Neural progenitor cell (in vitro differentiated cells): ENCODE data around the gene SLC2A11. TPM values are rescaled to one million over a fixed set of nuclear protein-coding genes. Genes with fewer than 3 reads are reported as not detected.

Experiments
- DNase-seq: peaks from one replicate; pipeline ENCODE4 v3.0.0-alpha.2; 2016; ENCODE audit warnings: low spot score
- H2AFZ ChIP-seq: fragments of 200-600 bp; sonication (generic); replicated peaks from 2 replicates; pipeline ENCODE4 v1.6.1; 2016; ENCODE audit warnings: antibody characterized with exemption
- H3F3A ChIP-seq: fragments of 200-600 bp; sonication (generic); 2 replicates; pipeline ENCODE4 v1.6.1; 2016; ENCODE audit warnings: antibody characterized with exemption, low read depth
- H3K27ac ChIP-seq: fragments of 200-600 bp; sonication (generic); 2 replicates; pipeline ENCODE4 v1.5.1; 2016; ENCODE audit warnings: mild to moderate bottlenecking
- H3K27me3 ChIP-seq: fragments of 200-600 bp; sonication (generic); 2 replicates; pipeline ENCODE4 v1.6.1; 2016; ENCODE audit warnings: mild to moderate bottlenecking, moderate library complexity
- H3K36me3 ChIP-seq: fragments of 200-600 bp; sonication (generic); 2 replicates; pipeline ENCODE4 v1.5.1; 2016
- H3K4me1 ChIP-seq: fragments of 200-600 bp; sonication (generic); 2 replicates; pipeline ENCODE4 v1.6.1; 2016; ENCODE audit warnings: mixed run types
- H3K4me2 ChIP-seq: fragments of 200-600 bp; sonication (generic); 2 replicates; pipeline ENCODE4 v1.6.1; 2016
- H3K4me3 ChIP-seq: fragments of 200-600 bp; sonication (generic); 2 replicates; pipeline ENCODE4 v1.5.1; 2016
- H3K79me2 ChIP-seq: fragments of 200-600 bp; sonication (generic); 2 replicates; pipeline ENCODE4 v1.6.1; 2016; ENCODE audit warnings: low read depth
- H3K9ac ChIP-seq: fragments of 200-600 bp; sonication (generic); 2 replicates; pipeline ENCODE4 v1.6.1; 2016
- H3K9me3 ChIP-seq: fragments of 200-600 bp; sonication (generic); 2 replicates; pipeline ENCODE4 v1.5.1; 2016; ENCODE audit warnings: low read depth
- H4K20me1 ChIP-seq: fragments of 200-600 bp; sonication (generic); 2 replicates; pipeline ENCODE4 v1.6.1; 2016; ENCODE audit warnings: low read depth
- H3K27ac Mint-ChIP-seq: 3 replicates; pipeline ENCODE4 v1.8.0; 2021; ENCODE audit warnings: mixed read lengths
- H3K27me3 Mint-ChIP-seq: 2 replicates; pipeline ENCODE4 v1.8.0; 2022; ENCODE audit warnings: low read depth, mild to moderate bottlenecking, inconsistent platforms, moderate library complexity, mixed read lengths; ENCODE audit not compliant: insufficient read depth
- H3K36me3 Mint-ChIP-seq: 3 replicates; pipeline ENCODE4 v1.8.0; 2021; ENCODE audit warnings: mixed read lengths
- H3K4me1 Mint-ChIP-seq: 3 replicates; pipeline ENCODE4 v1.8.0; 2021; ENCODE audit warnings: mixed read lengths
- H3K4me3 Mint-ChIP-seq: 3 replicates; pipeline ENCODE4 v1.8.0; 2021; ENCODE audit warnings: mild to moderate bottlenecking, moderate library complexity, mixed read lengths
- H3K9me3 Mint-ChIP-seq: 3 replicates; pipeline ENCODE4 v1.8.0; 2020; ENCODE audit warnings: mixed read lengths
- EZH2 ChIP-seq: fragments of 200-600 bp; sonication (generic); IDR thresholded peaks from 2 replicates; pipeline ENCODE4 v1.6.1; 2017; ENCODE audit warnings: antibody characterized with exemption, mild to moderate bottlenecking, moderate library complexity
- EZH2phosphoT487 ChIP-seq: fragments of 200-600 bp; sonication (generic); IDR thresholded peaks from 2 replicates; pipeline ENCODE4 v1.6.1; 2017; ENCODE audit warnings: antibody characterized with exemption
- total RNA-seq: library from RNA; depleted of rRNA; stranded (reverse); fragments of >200 nt; gene quantifications from 2 replicates; pipeline ENCODE4 v1.2.3, GENCODE V29; 2015; ENCODE audit warnings: low replicate concordance
- TF ChIP-seq, protein P1 (sequence below): fragments of 200-600 bp; sonication (generic); IDR thresholded peaks from 2 replicates; pipeline ENCODE4 v1.5.1; 2017; ENCODE audit warnings: antibody characterized with exemption, mild to moderate bottlenecking

Gene SLC2A11
- total RNA-seq, 1 donor from 2014 or later = 3.8 TPM

DNA sequence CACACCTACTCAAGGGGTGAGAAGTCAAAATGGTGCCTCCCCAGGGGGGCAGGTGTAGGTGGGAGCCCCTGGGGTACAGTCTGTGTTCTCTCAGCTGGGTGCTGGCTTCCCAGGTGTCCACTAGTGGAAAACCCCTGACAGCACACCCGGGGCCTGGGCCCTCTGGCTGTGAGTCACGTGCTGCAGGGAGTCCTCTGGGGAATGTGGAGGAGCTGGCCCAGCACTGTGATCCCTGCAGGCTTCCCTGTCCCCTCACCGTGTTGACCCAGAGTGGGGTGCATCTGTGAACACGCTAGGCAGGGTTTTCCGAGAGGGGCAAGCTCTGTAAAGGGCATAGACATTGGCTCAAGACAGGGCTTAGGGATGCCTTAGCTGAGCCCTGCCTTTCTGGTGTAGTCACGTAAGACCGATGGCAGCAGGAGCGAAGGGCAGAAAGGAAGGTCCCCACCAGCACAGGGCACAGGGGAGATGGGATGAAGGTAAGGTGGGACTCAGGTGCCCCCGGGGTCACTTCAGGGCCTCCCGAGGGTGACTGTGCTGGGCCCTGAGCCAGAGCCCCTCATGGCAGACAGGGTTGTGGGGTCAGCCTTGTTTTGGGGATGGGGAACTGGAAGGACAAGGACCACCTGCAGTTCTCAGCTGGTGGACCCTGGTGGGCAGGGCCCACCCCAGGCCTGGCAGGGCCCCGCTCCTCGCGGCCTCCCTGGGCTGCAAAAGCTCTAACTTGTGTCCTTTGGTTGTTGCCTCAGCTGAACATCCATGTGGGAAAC is 33.0 kb upstream of the SLC2A11 start:
- Histone ChIP-seq H3K36me3 (no peaks in the 10 kb centered on the region), H3K4me1 (no peaks in the 10 kb centered on the region), H3K79me2 (peaks cover 1% of the 10 kb centered on the region), H3K27ac (no peak overlapping the region), H4K20me1 (no peaks in the 10 kb centered on the region), H2AFZ (no peak overlapping the region), H3K27me3 (no peaks in the 10 kb centered on the region), H3K4me3 (no peak overlapping the region), H3K4me2 (no peak overlapping the region), H3K9ac (no peak overlapping the region), H3K9me3 (no peaks in the 10 kb centered on the region), H3F3A (no peaks in the 10 kb centered on the region)
- TF ChIP-seq EZH2phosphoT487 = no peak
- H3K27me3 Mint-ChIP-seq = peaks cover 2% of the 10 kb centered on the region
- H3K27ac Mint-ChIP-seq = no peak overlapping the region
- no peaks in the 10 kb centered on the region for H3K9me3 Mint-ChIP-seq
- H3K4me1 Mint-ChIP-seq = peaks cover under 1% of the 10 kb centered on the region
- peaks cover 55% of the 10 kb centered on the region for H3K36me3 Mint-ChIP-seq
- H3K4me3 Mint-ChIP-seq = no peak overlapping the region
- DNase-seq = no peak

DNA sequence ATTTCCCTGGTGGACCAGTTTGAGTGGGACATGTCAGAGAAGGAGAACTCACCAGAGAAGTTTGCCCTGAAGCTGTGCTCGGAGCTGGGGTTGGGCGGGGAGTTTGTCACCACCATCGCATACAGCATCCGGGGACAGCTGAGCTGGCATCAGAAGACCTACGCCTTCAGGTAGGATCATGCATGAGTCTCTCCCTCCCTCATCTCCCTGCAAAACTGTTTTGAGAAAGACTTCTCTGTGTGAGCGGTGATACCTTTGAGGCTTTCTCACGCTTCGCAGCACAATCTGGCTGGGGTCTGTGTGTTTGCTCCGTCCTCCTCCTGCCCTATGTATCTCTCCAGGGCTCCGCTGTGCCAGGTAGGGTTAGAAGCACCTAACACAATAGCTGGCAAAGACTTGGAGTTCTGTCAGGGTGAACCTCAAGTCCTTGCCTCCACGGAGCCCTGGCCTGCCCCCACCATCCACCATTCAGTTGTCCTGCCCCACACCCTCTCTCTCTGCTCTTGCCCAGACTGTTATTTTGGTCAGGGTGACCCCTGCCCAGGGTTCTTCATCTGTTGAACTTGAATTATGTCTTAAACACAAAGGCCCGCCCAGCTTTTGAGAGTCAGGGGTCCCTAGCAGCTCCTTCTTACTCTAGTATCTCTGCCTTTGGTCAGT is 32.3 kb upstream of the SLC2A11 start:
- Mint-ChIP-seq H3K4me3 (no peak overlapping the region), H3K27me3 (no peaks in the 10 kb centered on the region), H3K27ac (no peak overlapping the region), H3K4me1 (peaks cover 2% of the 10 kb centered on the region), H3K36me3 (peaks cover 57% of the 10 kb centered on the region), H3K9me3 (no peaks in the 10 kb centered on the region)
- Histone ChIP-seq H3K4me2 (no peak overlapping the region), H3F3A (no peaks in the 10 kb centered on the region), H3K9me3 (no peaks in the 10 kb centered on the region), H2AFZ (no peak overlapping the region), H3K27ac (peak overlapping the region; percentile 8), H3K79me2 (peaks cover 8% of the 10 kb centered on the region), H3K4me3 (no peak overlapping the region), H4K20me1 (no peaks in the 10 kb centered on the region), H3K27me3 (no peaks in the 10 kb centered on the region), H3K36me3 (no peaks in the 10 kb centered on the region), H3K9ac (no peak overlapping the region), H3K4me1 (no peaks in the 10 kb centered on the region)
- no peak for DNase-seq
- TF ChIP-seq EZH2phosphoT487 (no peak), EZH2 (no peak)
- TF ChIP-seq, protein P1, sequence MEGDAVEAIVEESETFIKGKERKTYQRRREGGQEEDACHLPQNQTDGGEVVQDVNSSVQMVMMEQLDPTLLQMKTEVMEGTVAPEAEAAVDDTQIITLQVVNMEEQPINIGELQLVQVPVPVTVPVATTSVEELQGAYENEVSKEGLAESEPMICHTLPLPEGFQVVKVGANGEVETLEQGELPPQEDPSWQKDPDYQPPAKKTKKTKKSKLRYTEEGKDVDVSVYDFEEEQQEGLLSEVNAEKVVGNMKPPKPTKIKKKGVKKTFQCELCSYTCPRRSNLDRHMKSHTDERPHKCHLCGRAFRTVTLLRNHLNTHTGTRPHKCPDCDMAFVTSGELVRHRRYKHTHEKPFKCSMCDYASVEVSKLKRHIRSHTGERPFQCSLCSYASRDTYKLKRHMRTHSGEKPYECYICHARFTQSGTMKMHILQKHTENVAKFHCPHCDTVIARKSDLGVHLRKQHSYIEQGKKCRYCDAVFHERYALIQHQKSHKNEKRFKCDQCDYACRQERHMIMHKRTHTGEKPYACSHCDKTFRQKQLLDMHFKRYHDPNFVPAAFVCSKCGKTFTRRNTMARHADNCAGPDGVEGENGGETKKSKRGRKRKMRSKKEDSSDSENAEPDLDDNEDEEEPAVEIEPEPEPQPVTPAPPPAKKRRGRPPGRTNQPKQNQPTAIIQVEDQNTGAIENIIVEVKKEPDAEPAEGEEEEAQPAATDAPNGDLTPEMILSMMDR = no peak

DNA sequence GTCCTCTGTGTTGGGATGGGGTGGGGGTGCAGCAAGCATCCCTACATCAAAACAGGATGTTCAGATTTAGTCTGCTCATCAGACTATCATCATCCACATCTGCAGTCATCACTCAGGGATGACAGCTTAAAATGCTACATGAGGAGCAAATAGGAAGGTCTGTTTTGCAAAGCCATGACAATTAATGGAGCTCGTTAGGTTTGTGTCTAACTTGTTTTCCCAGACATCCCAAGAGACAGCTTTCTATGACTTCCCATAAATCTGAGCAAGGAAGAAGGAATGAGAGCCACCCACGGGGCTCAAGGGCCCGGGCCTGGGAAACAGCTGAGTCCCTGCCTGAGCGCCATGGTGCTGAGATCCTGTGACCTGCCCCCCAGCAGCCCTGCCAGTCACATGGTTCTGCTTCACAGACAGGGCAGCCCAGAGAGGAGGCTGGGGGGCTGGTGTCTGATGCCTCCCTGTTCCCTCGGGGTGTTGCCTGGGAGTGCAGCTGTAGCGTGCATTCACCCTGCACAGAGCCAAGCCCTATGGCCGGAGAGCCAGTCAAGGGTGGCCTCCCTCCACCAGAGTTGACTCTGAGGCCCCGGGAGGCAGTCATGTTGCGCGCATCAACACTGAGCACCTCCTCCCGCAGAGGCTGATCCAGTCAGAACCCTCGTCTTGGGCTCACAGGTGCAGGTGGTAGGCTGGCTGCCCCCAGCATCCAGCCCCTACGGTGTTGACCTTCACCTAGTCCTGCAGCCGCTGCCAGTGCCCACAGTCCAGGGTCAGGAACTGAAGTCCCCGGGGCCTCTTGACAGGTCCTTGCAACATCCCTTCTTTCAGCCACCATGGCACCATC is 30.9 kb upstream of the SLC2A11 start:
- TF ChIP-seq, protein P1 = no peak
- TF ChIP-seq EZH2 (no peak), EZH2phosphoT487 (no peak)
- no peak overlapping the region for H3K4me2 ChIP-seq
- H3K27me3 ChIP-seq = no peaks in the 10 kb centered on the region
- H3K9me3 Mint-ChIP-seq = no peaks in the 10 kb centered on the region
- H3K79me2 ChIP-seq = peaks cover 12% of the 10 kb centered on the region
- H2AFZ ChIP-seq = no peak overlapping the region
- peaks cover 54% of the 10 kb centered on the region for H3K36me3 Mint-ChIP-seq
- no peaks in the 10 kb centered on the region for H3F3A ChIP-seq
- peak; percentile 1 for DNase-seq
- H4K20me1 ChIP-seq = peaks cover 11% of the 10 kb centered on the region
- peaks cover 2% of the 10 kb centered on the region for H3K4me1 Mint-ChIP-seq
- H3K4me3 ChIP-seq = no peak overlapping the region
- no peaks in the 10 kb centered on the region for H3K4me1 ChIP-seq
- H3K27ac ChIP-seq = no peak overlapping the region
- no peaks in the 10 kb centered on the region for H3K27me3 Mint-ChIP-seq
- H3K9me3 ChIP-seq = no peaks in the 10 kb centered on the region
- no peak overlapping the region for H3K27ac Mint-ChIP-seq
- no peak overlapping the region for H3K9ac ChIP-seq
- no peak overlapping the region for H3K4me3 Mint-ChIP-seq
- no peaks in the 10 kb centered on the region for H3K36me3 ChIP-seq
